HepG2 (cell line): Measurements from ENCODE around the gene CTNNBL1. TPM values are rescaled to one million over a fixed set of nuclear protein-coding genes. Genes with fewer than 3 reads are reported as not detected.

Experiments used
- BATF2 ChIP-seq: sonication (generic); formaldehyde crosslinking; IDR thresholded peaks from 2 replicates; pipeline ENCODE4 v1.8.0; 2022; ENCODE audit warnings: mild to moderate bottlenecking, missing genetic modification reagents, moderate library complexity
- E2F1 ChIP-seq: sonication (generic); formaldehyde crosslinking; IDR thresholded peaks from 2 replicates; pipeline ENCODE4 v1.5.0; 2020; ENCODE audit warnings: missing genetic modification reagents
- EP300 ChIP-seq, 3 experiments: sonication (generic) in 1 of 3; formaldehyde crosslinking in 1 of 3; IDR thresholded peaks; 2 replicates each; pipeline versions ENCODE4 v1.5.1 to v1.6.1; 2011 to 2020; ENCODE audit warnings: low read depth in 2 of 3, low read length in 2 of 3, borderline replicate concordance in 1 of 3, improper control_type of control experiment in 1 of 3, mild to moderate bottlenecking in 1 of 3, missing genetic modification reagents in 1 of 3, moderate library complexity in 1 of 3
- GLMP ChIP-seq: sonication (generic); formaldehyde crosslinking; IDR thresholded peaks from 2 replicates; pipeline ENCODE4 v1.9.0; 2021; ENCODE audit warnings: missing genetic modification reagents, mild to moderate bottlenecking, borderline replicate concordance
- HINFP ChIP-seq: sonication (generic); formaldehyde crosslinking; IDR thresholded peaks from 2 replicates; pipeline ENCODE4 v1.4.0; 2020; ENCODE audit warnings: low read depth, mild to moderate bottlenecking, missing genetic modification reagents
- MNT ChIP-seq: fragments of 450-650 bp; IDR thresholded peaks from 2 replicates; pipeline ENCODE4 v1.6.1; 2016
- MXI1 ChIP-seq: IDR thresholded peaks from 3 replicates; pipeline ENCODE4 v1.6.1; 2012; ENCODE audit warnings: low read depth, low read length, inconsistent platforms, borderline replicate concordance
- STAT6 ChIP-seq: sonication (generic); formaldehyde crosslinking; IDR thresholded peaks from 2 replicates; pipeline ENCODE4 v1.4.0; 2020; ENCODE audit warnings: missing genetic modification reagents, mild to moderate bottlenecking, borderline replicate concordance
- TAF15 ChIP-seq: fragments of 200-400 bp; formaldehyde crosslinking; IDR thresholded peaks from one replicate; pipeline ENCODE4 v1.6.1; 2018; ENCODE audit warnings: mild to moderate bottlenecking, low read depth, low read length; ENCODE audit not compliant: poor library complexity, severe bottlenecking
- TARDBP ChIP-seq: sonication (generic); formaldehyde crosslinking; IDR thresholded peaks from 2 replicates; pipeline ENCODE4 v1.8.0; 2022; ENCODE audit warnings: mild to moderate bottlenecking, missing genetic modification reagents
- TEAD3 ChIP-seq: optimal IDR thresholded peaks from 2 replicates; pipeline ENCODE3; 2016; ENCODE audit warnings: borderline replicate concordance
- TOPORS ChIP-seq: sonication (generic); formaldehyde crosslinking; IDR thresholded peaks from 2 replicates; pipeline ENCODE4 v1.8.0; 2023; ENCODE audit warnings: mild to moderate bottlenecking, missing genetic modification reagents
- ZFP62 ChIP-seq: sonication (generic); formaldehyde crosslinking; IDR thresholded peaks from 2 replicates; pipeline ENCODE4 v1.4.0; 2020; ENCODE audit warnings: missing genetic modification reagents
- ZNF263 ChIP-seq: sonication (generic); formaldehyde crosslinking; IDR thresholded peaks from 2 replicates; pipeline ENCODE4 v1.4.0; 2020; ENCODE audit warnings: missing genetic modification reagents
- ZNF547 ChIP-seq: sonication (generic); formaldehyde crosslinking; IDR thresholded peaks from 2 replicates; pipeline ENCODE4 v1.5.1; 2020; ENCODE audit warnings: mild to moderate bottlenecking, missing genetic modification reagents
- ZNF577 ChIP-seq: sonication (generic); formaldehyde crosslinking; IDR thresholded peaks from 2 replicates; pipeline ENCODE4 v1.4.0; 2020; ENCODE audit warnings: mild to moderate bottlenecking, low read depth, missing genetic modification reagents, borderline replicate concordance
- ZNF644 ChIP-seq: IDR thresholded peaks from 2 replicates; pipeline ENCODE4 v1.6.1; 2016; ENCODE audit warnings: low read depth
- ZSCAN21 ChIP-seq: sonication (generic); formaldehyde crosslinking; IDR thresholded peaks from 2 replicates; pipeline ENCODE4 v1.8.0; 2022; ENCODE audit warnings: mild to moderate bottlenecking, missing genetic modification reagents, moderate library complexity, borderline replicate concordance
- polyA plus RNA-seq, 8 experiments: library from polyadenylated mRNA; depleted of rRNA in 3 of 8; stranded (reverse) in 7 of 8; unstranded in 1 of 8; fragments of >200 nt; fragmentation: Illumina TruSeq in 4 of 8; extraction: Trizol in 4 of 8; gene quantifications; 2 replicates each; pipeline versions ENCODE4 v1.2.1 to v1.2.3, GENCODE V29; 2011 to 2016; ENCODE audit warnings: low read depth in 4 of 8, missing spikeins in 1 of 8, mixed read lengths in 1 of 8; ENCODE audit not compliant: insufficient read depth in 1 of 8
- total RNA-seq, 5 experiments: library from RNA; depleted of rRNA; stranded (reverse); fragments of >200 nt; fragmentation: Illumina TruSeq; extraction: Trizol; gene quantifications; 2 replicates each; pipeline ENCODE4 v1.2.3, GENCODE V29; 2016; ENCODE audit warnings: low read depth in 1 of 5

Gene CTNNBL1
- total and polyA plus RNA-seq, 2 of the 13 experiments (the other 11 are each of a cell fraction or from before 2014, with no cell fraction given): 49.3 to 94.6 TPM

- TF ChIP-seq ZNF547 (CRISPR knock-in tag): 0 out of 2 replicates have a peak, but pooled peaks have one; percentile 41
- no peak for TF ChIP-seq BATF2 (CRISPR knock-in tag)
- TF ChIP-seq ZSCAN21 (CRISPR knock-in tag): no peak
- peak; percentile 72; the same call in 1 of the 2 replicates for TF ChIP-seq ZNF263 (CRISPR knock-in tag)
- no peak for TF ChIP-seq ZFP62 (CRISPR knock-in tag)
- TF ChIP-seq TAF15: no peak
- TF ChIP-seq TOPORS (CRISPR knock-in tag): no peak
- peak; percentile 18; the same call in 1 of the 2 replicates for TF ChIP-seq TARDBP (CRISPR knock-in tag)
- no peak for TF ChIP-seq HINFP (CRISPR knock-in tag)
- TF ChIP-seq ZNF644 (CRISPR knock-in tag): 0 out of 2 replicates have a peak, but pooled peaks have one; percentile 17
- 0 out of 2 replicates have a peak, but pooled peaks have one; percentile 0 for TF ChIP-seq GLMP (CRISPR knock-in tag)
- TF ChIP-seq EP300 (IDR thresholded peaks at IDR 0.05; ENCODE audit: low read depth in 2 of 2, low read length in 2 of 2): no peak
- TF ChIP-seq EP300 (CRISPR knock-in tag; IDR thresholded peaks at IDR 0.05; ENCODE audit: borderline replicate concordance): no peak
- TF ChIP-seq TEAD3 (CRISPR knock-in tag): peak; percentile 35
- no peak for TF ChIP-seq MXI1
- no peak for TF ChIP-seq ZNF577
- TF ChIP-seq MNT: no peak
- TF ChIP-seq STAT6 (CRISPR knock-in tag): no peak
- TF ChIP-seq E2F1 (CRISPR knock-in tag): no peak
Observed at GRCh38 chr20:37676440-37676839, 17.4 kb upstream of the CTNNBL1 start (continued).
